ENCODE measurements around the gene DCUN1D3. TPM values are rescaled to one million over a fixed set of nuclear protein-coding genes. Genes with fewer than 3 reads are reported as not detected.

DCUN1D3 gene
- total RNA-seq, 2 donors from 2014 or later = 10.0 to 13.4 TPM

- H3K27me3 ChIP-seq = no peaks in the 10 kb centered on the region
- no peaks in the 10 kb centered on the region for H3K9me3 ChIP-seq
- H3K4me3 ChIP-seq = no peak overlapping the region
- DNase-seq (ENCODE audit: low spot score) = no peak
- H3K4me1 ChIP-seq = peaks cover 0 to 30% of the 10 kb centered on the region in 2 donors
- no peaks in the 10 kb centered on the region for H3K36me3 ChIP-seq
- H3K27ac ChIP-seq = peak overlapping the region in 1 of 2 donors; percentile 37
- TF ChIP-seq, protein P1, sequence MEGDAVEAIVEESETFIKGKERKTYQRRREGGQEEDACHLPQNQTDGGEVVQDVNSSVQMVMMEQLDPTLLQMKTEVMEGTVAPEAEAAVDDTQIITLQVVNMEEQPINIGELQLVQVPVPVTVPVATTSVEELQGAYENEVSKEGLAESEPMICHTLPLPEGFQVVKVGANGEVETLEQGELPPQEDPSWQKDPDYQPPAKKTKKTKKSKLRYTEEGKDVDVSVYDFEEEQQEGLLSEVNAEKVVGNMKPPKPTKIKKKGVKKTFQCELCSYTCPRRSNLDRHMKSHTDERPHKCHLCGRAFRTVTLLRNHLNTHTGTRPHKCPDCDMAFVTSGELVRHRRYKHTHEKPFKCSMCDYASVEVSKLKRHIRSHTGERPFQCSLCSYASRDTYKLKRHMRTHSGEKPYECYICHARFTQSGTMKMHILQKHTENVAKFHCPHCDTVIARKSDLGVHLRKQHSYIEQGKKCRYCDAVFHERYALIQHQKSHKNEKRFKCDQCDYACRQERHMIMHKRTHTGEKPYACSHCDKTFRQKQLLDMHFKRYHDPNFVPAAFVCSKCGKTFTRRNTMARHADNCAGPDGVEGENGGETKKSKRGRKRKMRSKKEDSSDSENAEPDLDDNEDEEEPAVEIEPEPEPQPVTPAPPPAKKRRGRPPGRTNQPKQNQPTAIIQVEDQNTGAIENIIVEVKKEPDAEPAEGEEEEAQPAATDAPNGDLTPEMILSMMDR (IDR thresholded peaks at IDR 0.05) = no peak
Observed at GRCh38 chr16:20883554-20884239, 16.5 kb downstream of the DCUN1D3 start.

- H3K9me3 ChIP-seq = no peaks in the 10 kb centered on the region
- no peak overlapping the region for H3K4me3 ChIP-seq
- TF ChIP-seq, protein P1 (IDR thresholded peaks at IDR 0.05) = no peak
- H3K36me3 ChIP-seq = no peaks in the 10 kb centered on the region
- peaks cover 0 to 36% of the 10 kb centered on the region in 2 donors for H3K4me1 ChIP-seq
- peak overlapping the region in 1 of 2 donors; percentile 27 for H3K27ac ChIP-seq
- H3K27me3 ChIP-seq = no peaks in the 10 kb centered on the region
- no peak for DNase-seq (ENCODE audit: low spot score)
Observed at GRCh38 chr16:20881503-20881878, 18.7 kb downstream of the DCUN1D3 start.

DNA sequence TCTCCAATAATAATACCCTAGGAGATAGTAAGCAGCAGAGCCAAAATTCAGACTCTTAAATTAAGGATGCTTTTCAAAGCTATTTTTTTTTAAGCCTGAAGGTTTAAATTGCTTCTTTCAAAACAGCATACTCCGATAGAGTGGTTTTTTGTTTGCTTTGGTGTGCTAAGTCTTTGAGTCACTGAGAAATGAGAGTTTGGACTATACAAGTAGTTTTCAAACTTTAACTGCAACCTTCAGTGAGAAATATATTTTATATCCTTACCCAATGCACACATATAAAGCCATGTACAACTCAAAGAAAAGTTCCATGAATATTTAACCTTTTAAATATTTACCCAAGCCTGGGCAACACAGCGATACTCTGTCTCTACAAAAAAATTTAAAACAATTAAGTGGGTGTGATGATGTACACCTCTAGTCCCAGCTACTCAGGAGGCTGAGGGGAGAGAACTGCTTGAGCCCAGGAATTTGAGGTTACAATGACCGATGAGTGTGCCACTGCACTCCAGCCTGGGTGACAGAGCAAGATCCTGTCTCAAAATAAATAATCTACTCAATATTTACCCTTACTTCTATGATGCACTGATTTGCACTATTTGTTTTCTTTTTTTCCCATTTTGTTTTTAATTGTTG lies 19.2 kb downstream of the DCUN1D3 start:
- no peak for DNase-seq (ENCODE audit: low spot score)
- Histone ChIP-seq H3K27me3 (no peaks in the 10 kb centered on the region), H3K9me3 (no peaks in the 10 kb centered on the region), H3K36me3 (no peaks in the 10 kb centered on the region), H3K4me1 (peaks cover 0 to 36% of the 10 kb centered on the region in 2 donors), H3K27ac (peak overlapping the region in 1 of 2 donors; percentile 27), H3K4me3 (no peak overlapping the region)
- TF ChIP-seq, protein P1 (IDR thresholded peaks at IDR 0.05) = no peak

- Histone ChIP-seq H3K36me3 (no peaks in the 10 kb centered on the region), H3K4me1 (peaks cover 0 to 42% of the 10 kb centered on the region in 2 donors), H3K27me3 (no peaks in the 10 kb centered on the region), H3K27ac (peak overlapping the region; percentile 43 to 67), H3K4me3 (no peak overlapping the region), H3K9me3 (no peaks in the 10 kb centered on the region)
- TF ChIP-seq, protein P1 (IDR thresholded peaks at IDR 0.05) = no peak
- DNase-seq (ENCODE audit: low spot score) = no peak
Observed at GRCh38 chr16:20879175-20880040, 20.8 kb downstream of the DCUN1D3 start.

DNA sequence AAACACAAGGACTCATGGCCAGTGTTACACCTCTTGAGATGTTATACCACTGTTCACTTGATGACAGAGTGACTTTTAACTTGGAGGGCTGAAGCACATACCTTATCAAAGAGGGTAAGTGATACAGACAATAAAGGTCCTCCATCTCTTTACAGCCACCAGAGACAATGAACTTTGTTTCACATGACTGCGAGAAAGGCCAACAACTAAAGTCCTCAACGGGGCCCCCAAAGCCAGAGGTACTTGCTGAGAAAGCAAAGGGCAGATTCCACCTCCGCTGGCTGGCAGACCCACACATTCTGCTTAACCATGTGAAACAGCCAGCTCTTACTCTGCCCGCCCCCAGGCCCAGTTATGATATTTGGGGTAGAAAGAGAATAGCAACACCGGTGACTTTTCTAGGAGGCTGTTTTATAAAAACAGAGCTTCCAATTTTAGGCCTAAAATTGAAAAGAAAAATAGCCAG lies 21.4 kb downstream of the DCUN1D3 start:
- Histone ChIP-seq H3K27me3 (no peaks in the 10 kb centered on the region), H3K4me3 (no peak overlapping the region), H3K9me3 (no peaks in the 10 kb centered on the region), H3K27ac (peak overlapping the region; percentile 43 to 67), H3K4me1 (peaks cover 0 to 36% of the 10 kb centered on the region in 2 donors), H3K36me3 (no peaks in the 10 kb centered on the region)
- DNase-seq (ENCODE audit: low spot score) = no peak
- TF ChIP-seq, protein P1 (IDR thresholded peaks at IDR 0.05) = no peak

All from right atrium auricular region (tissue), 2 donors.